Fibroblast of the aortic adventitia (primary cell): ENCODE measurements around the gene PUS1. TPM values are rescaled to one million over a fixed set of nuclear protein-coding genes. Genes with fewer than 3 reads are reported as not detected.

ENCODE experiments used
- DNase-seq: peaks from one replicate; pipeline ENCODE4 v3.0.0-alpha.2; 2010; ENCODE audit warnings: low read depth
- H3K4me3 ChIP-seq: 2 replicates; pipeline ENCODE4 v1.5.1; 2011; ENCODE audit warnings: low read depth, mild to moderate bottlenecking, control low read depth, low read length, moderate library complexity
- CTCF ChIP-seq: IDR thresholded peaks from 2 replicates; pipeline ENCODE4 v1.5.1; 2011; ENCODE audit warnings: mild to moderate bottlenecking, low read length, control low read depth, inconsistent platforms; ENCODE audit not compliant: insufficient read depth
- total RNA-seq: library from RNA; depleted of rRNA; stranded (reverse); fragments of >200 nt; gene quantifications from 2 replicates; pipeline ENCODE4 v1.2.3, GENCODE V29; 2012; ENCODE audit warnings: low replicate concordance

PUS1 gene
- total RNA-seq, 1 donor = 9.3 TPM

GRCh38 chr12:131918311-131919050 is 10.6 kb upstream of the PUS1 start:
- no peak overlapping the region for H3K4me3 ChIP-seq
- no peak for TF ChIP-seq CTCF
- no peak for DNase-seq

- no peak overlapping the region for H3K4me3 ChIP-seq
- no peak for DNase-seq
- TF ChIP-seq CTCF = no peak
Measured at GRCh38 chr12:131919051-131919347, 10.1 kb upstream of the PUS1 start.

GRCh38 chr12:131919366-131920156 is 9.5 kb upstream of the PUS1 start:
- no peak for TF ChIP-seq CTCF
- no peak overlapping the region for H3K4me3 ChIP-seq
- no peak for DNase-seq

DNA sequence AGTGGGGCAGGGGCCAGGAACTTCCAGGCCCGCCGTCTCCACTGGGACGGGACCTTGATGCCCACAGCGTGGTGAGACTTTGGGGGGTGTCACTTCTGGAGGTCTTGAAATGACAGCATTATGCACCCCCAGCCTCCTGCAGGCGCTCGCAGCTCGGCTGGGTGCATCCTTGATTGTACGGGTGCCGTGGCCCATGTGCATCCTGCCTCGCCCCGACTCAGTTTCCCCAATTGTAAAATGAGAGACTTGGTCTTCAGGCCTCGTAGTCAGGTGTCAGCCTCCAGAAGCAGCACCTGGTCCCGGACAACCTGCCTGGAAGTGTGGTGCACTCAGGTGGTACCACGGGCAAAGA is 8.9 kb upstream of the PUS1 start:
- no peak for TF ChIP-seq CTCF
- DNase-seq = no peak
- H3K4me3 ChIP-seq = no peak overlapping the region

GRCh38 chr12:131920902-131921840 is 7.9 kb upstream of the PUS1 start:
- no peak for TF ChIP-seq CTCF
- no peak for DNase-seq
- H3K4me3 ChIP-seq = no peak overlapping the region

DNA sequence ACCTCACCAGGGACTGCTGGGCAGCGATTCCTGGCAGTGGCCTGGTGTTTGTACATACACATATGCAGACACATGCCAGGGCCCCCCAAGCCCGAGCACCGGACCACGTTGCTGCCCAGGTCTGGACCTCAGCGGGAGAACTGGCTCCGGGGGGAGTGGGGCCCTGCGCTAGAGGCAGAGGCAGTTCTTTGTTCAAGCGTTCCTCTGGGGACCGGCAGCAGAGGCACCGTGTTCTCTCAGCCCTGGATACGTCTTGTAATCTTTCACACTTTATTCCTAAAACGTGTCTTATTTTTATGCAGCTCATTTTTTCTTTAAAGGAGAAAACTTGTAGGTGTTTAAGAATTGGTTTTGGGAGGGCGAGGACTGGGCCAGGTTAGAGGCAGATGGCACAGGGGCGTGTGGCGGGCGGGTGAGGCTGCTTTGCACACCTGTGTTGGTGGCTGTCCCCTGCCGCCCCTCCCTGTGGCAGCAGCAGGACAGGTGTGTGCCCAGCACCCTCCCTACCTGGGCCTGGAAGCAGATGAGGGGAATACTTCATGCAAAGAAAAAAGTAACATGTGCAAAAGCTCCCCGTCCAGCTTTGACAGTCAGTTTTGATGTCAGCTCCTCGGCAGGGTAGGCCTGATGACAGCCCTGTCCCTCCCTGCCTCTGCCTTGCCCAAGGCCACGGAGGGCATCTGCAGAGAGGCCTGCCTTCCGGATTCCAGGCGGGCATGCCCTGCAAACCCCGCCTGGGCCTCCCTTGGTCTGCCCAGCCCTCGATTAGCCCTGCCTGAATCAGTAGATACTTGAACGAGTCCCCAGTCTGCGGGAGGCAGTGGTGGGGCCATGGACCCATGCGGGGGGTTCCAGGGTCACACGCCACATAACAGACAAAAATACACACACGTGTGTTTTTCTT is 7.0 kb upstream of the PUS1 start:
- no peak overlapping the region for H3K4me3 ChIP-seq
- no peak for TF ChIP-seq CTCF
- DNase-seq = no peak
